CD14-positive monocyte (primary cell): Measurements from ENCODE around the gene RUFY1. TPM values are rescaled to one million over a fixed set of nuclear protein-coding genes. Genes with fewer than 3 reads are reported as not detected.

ENCODE experiments used
- DNase-seq, 3 donors: peaks; one replicate each; pipeline ENCODE4 v3.0.0-alpha.2; 2011 to 2022
- H2AFZ ChIP-seq: 2 replicates; pipeline ENCODE4 v1.6.0; 2012; ENCODE audit warnings: mild to moderate bottlenecking, low read depth, low read length, inconsistent platforms; ENCODE audit not compliant: insufficient read depth, poor library complexity, severe bottlenecking
- H3K27ac ChIP-seq, 2 donors: 1 replicate in 1 of 2; 2 replicates in 1 of 2; pipeline ENCODE4 v1.5.1; 2012 to 2013; ENCODE audit warnings: low read length in 2 of 2, control low read depth in 1 of 2, inconsistent platforms in 1 of 2, low read depth in 1 of 2, mild to moderate bottlenecking in 1 of 2
- H3K27me3 ChIP-seq, 2 donors: one replicate each; pipeline versions ENCODE4 v1.6.0 to v1.6.1; 2011 to 2013; ENCODE audit warnings: low read length in 2 of 2; ENCODE audit not compliant: control insufficient read depth in 2 of 2, insufficient read depth in 2 of 2
- H3K36me3 ChIP-seq, 2 donors: replicated peaks in 1 of 2; 1 replicate in 1 of 2; 2 replicates in 1 of 2; pipeline versions ENCODE4 v1.5.1 to v1.6.1; 2012 to 2013; ENCODE audit warnings: low read length in 2 of 2, control low read depth in 1 of 2, inconsistent platforms in 1 of 2, mild to moderate bottlenecking in 1 of 2; ENCODE audit not compliant: insufficient read depth in 2 of 2, control insufficient read depth in 1 of 2
- H3K4me1 ChIP-seq, 2 donors: 1 replicate in 1 of 2; 2 replicates in 1 of 2; pipeline versions ENCODE4 v1.5.1 to v1.6.1; 2012 to 2013; ENCODE audit warnings: low read length in 2 of 2, control low read depth in 1 of 2, inconsistent platforms in 1 of 2, mild to moderate bottlenecking in 1 of 2, moderate library complexity in 1 of 2; ENCODE audit not compliant: insufficient read depth in 2 of 2, control insufficient read depth in 1 of 2
- H3K4me2 ChIP-seq: replicated peaks from 2 replicates; pipeline ENCODE3; 2012; ENCODE audit warnings: low read length, moderate library complexity, mild to moderate bottlenecking; ENCODE audit not compliant: poor library complexity, severe bottlenecking; ENCODE audit errors: extremely low read depth
- H3K4me3 ChIP-seq, 3 experiments: fragments of 200-600 bp in 1 of 3; sonication (generic) in 1 of 3; replicated peaks in 1 of 3; 1 replicate in 2 of 3; 2 replicates in 1 of 3; pipeline ENCODE4 v1.5.1; 2011 to 2013; ENCODE audit warnings: low read length in 3 of 3, mild to moderate bottlenecking in 3 of 3, control low read depth in 2 of 3, low read depth in 2 of 3, inconsistent platforms in 1 of 3, moderate library complexity in 1 of 3
- H3K79me2 ChIP-seq: 2 replicates; pipeline ENCODE4 v1.6.0; 2012; ENCODE audit warnings: mild to moderate bottlenecking, control low read depth, inconsistent platforms, low read length, moderate library complexity; ENCODE audit not compliant: insufficient read depth
- H3K9ac ChIP-seq: 2 replicates; pipeline ENCODE4 v1.6.0; 2017; ENCODE audit warnings: low read length, mild to moderate bottlenecking; ENCODE audit not compliant: insufficient read depth, poor library complexity, severe bottlenecking
- H3K9me3 ChIP-seq, 2 donors: replicated peaks in 1 of 2; 1 replicate in 1 of 2; 2 replicates in 1 of 2; pipeline versions ENCODE4 v1.5.1 to v1.6.1; 2012 to 2013; ENCODE audit warnings: low read length in 2 of 2, control low read depth in 1 of 2; ENCODE audit not compliant: control insufficient read depth in 1 of 2, insufficient read depth in 1 of 2
- H4K20me1 ChIP-seq: 2 replicates; pipeline ENCODE4 v1.6.0; 2012; ENCODE audit warnings: mild to moderate bottlenecking, low read length, control low read depth, moderate library complexity; ENCODE audit not compliant: insufficient read depth
- H3K27ac Mint-ChIP-seq, 7 donors: one replicate each; pipeline ENCODE4 v1.8.0; 2020; ENCODE audit warnings: mild to moderate bottlenecking in 7 of 7, mixed read lengths in 7 of 7, moderate library complexity in 6 of 7, inconsistent platforms in 2 of 7
- H3K27me3 Mint-ChIP-seq, 3 donors: one replicate each; pipeline ENCODE4 v1.8.0; 2021 to 2022; ENCODE audit warnings: low read depth in 3 of 3, mild to moderate bottlenecking in 3 of 3, mixed read lengths in 3 of 3, moderate library complexity in 3 of 3, inconsistent platforms in 1 of 3
- H3K36me3 Mint-ChIP-seq, 2 donors: one replicate each; pipeline ENCODE4 v1.8.0; 2020; ENCODE audit warnings: mixed read lengths in 2 of 2, inconsistent platforms in 1 of 2, mild to moderate bottlenecking in 1 of 2
- H3K4me1 Mint-ChIP-seq: one replicate; pipeline ENCODE4 v1.8.0; 2020; ENCODE audit warnings: mild to moderate bottlenecking, mixed read lengths
- H3K4me3 Mint-ChIP-seq, 2 donors: one replicate each; pipeline ENCODE4 v1.8.0; 2020; ENCODE audit warnings: mild to moderate bottlenecking in 2 of 2, mixed read lengths in 2 of 2, moderate library complexity in 1 of 2
- H3K9me3 Mint-ChIP-seq, 7 donors: one replicate each; pipeline ENCODE4 v1.8.0; 2020 to 2022; ENCODE audit warnings: mixed read lengths in 7 of 7, mild to moderate bottlenecking in 6 of 7, moderate library complexity in 6 of 7, inconsistent platforms in 2 of 7
- WGBS: methylation state at CpG from one replicate; pipeline ENCODE4 v1.1.5; 2013; ENCODE audit warnings: missing lambda C conversion rate; ENCODE audit not compliant: insufficient coverage; 5-methylcytosine and 5-hydroxymethylcytosine counted together
- intact Hi-C, 2 donors: fragments of 100-400 bp; cut with micrococcal nuclease; formaldehyde crosslinking; loops; one replicate each; pipeline versions ENCODE4 v1.15.0 to v1.15.1; 2023
- polyA plus RNA-seq, 3 donors: library from polyadenylated mRNA; depleted of rRNA in 1 of 3; unstranded in 2 of 3; stranded (reverse) in 1 of 3; fragments of 300-500 nt in 2 of 3; fragments of >200 nt in 1 of 3; fragmentation: Illumina TruSeq in 2 of 3; gene quantifications; 1 replicate in 2 of 3; 2 replicates in 1 of 3; pipeline ENCODE4 v1.2.3, GENCODE V29; 2012 to 2021
- TF ChIP-seq, protein P1 (sequence below): fragments of 200-600 bp; IDR thresholded peaks from one replicate; pipeline ENCODE4 v1.8.0; 2022; ENCODE audit warnings: antibody characterized with exemption, mild to moderate bottlenecking

RUFY1 gene
- polyA plus RNA-seq, 3 donors: 26.9 to 29.3 (median 28.8) TPM

- intact Hi-C loops: no loop called here
- Mint-ChIP-seq H3K36me3 (peaks cover 84 to 90% of the 10 kb centered on the region in 2 donors), H3K27ac (no peak overlapping the region), H3K4me1 (peaks cover 11% of the 10 kb centered on the region), H3K9me3 (no peaks in the 10 kb centered on the region), H3K27me3 (no peaks in the 10 kb centered on the region), H3K4me3 (no peak overlapping the region)
- Histone ChIP-seq H3K9me3 (no peaks in the 10 kb centered on the region), H3K79me2 (peaks cover 73% of the 10 kb centered on the region), H3K27me3 (no peaks in the 10 kb centered on the region), H3K4me1 (peaks cover 4 to 15% of the 10 kb centered on the region in 2 donors), H3K36me3 (peaks cover 99 to 100% of the 10 kb centered on the region in 2 donors), H3K4me3 (no peak overlapping the region), H3K27ac (no peak overlapping the region), H4K20me1 (peaks cover 99% of the 10 kb centered on the region), H3K9ac (no peak overlapping the region), H2AFZ (no peak overlapping the region), H3K4me2 (no peak overlapping the region)
- no CpG with 5 or more reads among the region's 2 CpGs for WGBS
- TF ChIP-seq, protein P1, sequence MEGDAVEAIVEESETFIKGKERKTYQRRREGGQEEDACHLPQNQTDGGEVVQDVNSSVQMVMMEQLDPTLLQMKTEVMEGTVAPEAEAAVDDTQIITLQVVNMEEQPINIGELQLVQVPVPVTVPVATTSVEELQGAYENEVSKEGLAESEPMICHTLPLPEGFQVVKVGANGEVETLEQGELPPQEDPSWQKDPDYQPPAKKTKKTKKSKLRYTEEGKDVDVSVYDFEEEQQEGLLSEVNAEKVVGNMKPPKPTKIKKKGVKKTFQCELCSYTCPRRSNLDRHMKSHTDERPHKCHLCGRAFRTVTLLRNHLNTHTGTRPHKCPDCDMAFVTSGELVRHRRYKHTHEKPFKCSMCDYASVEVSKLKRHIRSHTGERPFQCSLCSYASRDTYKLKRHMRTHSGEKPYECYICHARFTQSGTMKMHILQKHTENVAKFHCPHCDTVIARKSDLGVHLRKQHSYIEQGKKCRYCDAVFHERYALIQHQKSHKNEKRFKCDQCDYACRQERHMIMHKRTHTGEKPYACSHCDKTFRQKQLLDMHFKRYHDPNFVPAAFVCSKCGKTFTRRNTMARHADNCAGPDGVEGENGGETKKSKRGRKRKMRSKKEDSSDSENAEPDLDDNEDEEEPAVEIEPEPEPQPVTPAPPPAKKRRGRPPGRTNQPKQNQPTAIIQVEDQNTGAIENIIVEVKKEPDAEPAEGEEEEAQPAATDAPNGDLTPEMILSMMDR: no peak
- no peak for DNase-seq
Measured at GRCh38 chr5:179615203-179615602, 64.8 kb downstream of the RUFY1 start.

DNA sequence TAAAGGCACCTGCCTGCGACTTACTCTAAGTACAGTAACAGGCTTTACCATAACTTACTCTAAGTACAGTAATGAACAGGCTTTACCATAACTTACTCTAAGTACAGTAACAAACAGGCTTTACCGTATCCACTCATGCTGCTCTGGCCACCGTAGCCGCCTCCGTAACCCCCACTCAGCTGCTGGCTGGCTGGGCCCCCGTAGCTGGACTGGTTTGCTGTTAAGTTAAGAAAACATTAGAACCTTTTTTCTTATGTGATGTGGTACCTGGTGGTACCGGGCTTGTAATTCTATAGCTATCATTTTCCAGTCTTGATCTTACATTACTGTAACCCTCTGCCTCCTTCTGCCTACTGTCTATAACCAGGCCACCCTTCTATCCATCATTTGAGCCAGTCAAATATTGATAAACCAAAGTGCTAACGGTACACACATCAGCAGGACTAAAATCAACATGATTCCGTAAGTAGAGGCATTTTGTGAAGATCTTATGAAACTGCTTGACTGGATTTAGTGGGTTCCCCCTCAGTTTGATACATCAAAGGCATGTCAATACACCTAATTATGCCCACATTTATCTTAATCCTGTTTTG lies 65.7 kb downstream of the RUFY1 start:
- Histone ChIP-seq H3K79me2 (peaks cover 82% of the 10 kb centered on the region), H3K4me1 (peaks cover 13 to 23% of the 10 kb centered on the region in 2 donors), H2AFZ (no peak overlapping the region), H3K27ac (no peak overlapping the region), H3K36me3 (peaks cover 99 to 100% of the 10 kb centered on the region in 2 donors), H3K4me2 (no peak overlapping the region), H4K20me1 (peaks cover 99% of the 10 kb centered on the region), H3K4me3 (no peak overlapping the region), H3K9ac (no peak overlapping the region), H3K9me3 (no peaks in the 10 kb centered on the region), H3K27me3 (no peaks in the 10 kb centered on the region)
- H3K4me1 Mint-ChIP-seq: peaks cover 20% of the 10 kb centered on the region
- DNase-seq: no peak
- H3K36me3 Mint-ChIP-seq: peaks cover 84 to 90% of the 10 kb centered on the region in 2 donors
- 100% methylated on average over 1 of the region's 9 CpGs for WGBS
- TF ChIP-seq, protein P1: no peak
- H3K4me3 Mint-ChIP-seq: no peak overlapping the region
- H3K27me3 Mint-ChIP-seq: no peaks in the 10 kb centered on the region
- intact Hi-C loops: no loop called here
- peak overlapping the region in 5 of 7 donors; percentile 26 to 59 (median 54) for H3K27ac Mint-ChIP-seq
- no peaks in the 10 kb centered on the region for H3K9me3 Mint-ChIP-seq
